Activated B cell treated with CpG ODN at 0.5 μM for 24 hours (primary cell): Measurements from ENCODE around the gene ARHGAP19. TPM values are rescaled to one million over a fixed set of nuclear protein-coding genes. Genes with fewer than 3 reads are reported as not detected.

Experiments
- ATAC-seq: fragments of 200-7000 bp; cut with Tn5 transposase; one replicate; pipeline ENCODE4 v1.10.0; 2021; ENCODE audit warnings: low read depth, mild to moderate bottlenecking, moderate library complexity
- CTCF ChIA-PET: fragments of 350-600 bp; sonication (Branson Sonifier 250); formaldehyde crosslinking; loops from one replicate; lab custom pipeline; 2021; ENCODE audit warnings: antibody characterized with exemption; lab: Charles Lee
- POLR2A ChIA-PET: fragments of 350-600 bp; sonication (Branson Sonifier 250); formaldehyde crosslinking; loops from one replicate; lab custom pipeline; 2021; ENCODE audit warnings: antibody characterized with exemption; lab: Charles Lee
- DNase-seq: peaks from one replicate; pipeline ENCODE4 v3.0.0; 2022
- H3K27ac Mint-ChIP-seq: one replicate; pipeline ENCODE4 v1.8.0; 2020; ENCODE audit warnings: mixed read lengths
- H3K27me3 Mint-ChIP-seq: one replicate; pipeline ENCODE4 v1.8.0; 2021; ENCODE audit warnings: mixed read lengths
- H3K36me3 Mint-ChIP-seq: one replicate; pipeline ENCODE4 v1.8.0; 2021; ENCODE audit warnings: low read depth, mixed read lengths
- H3K4me1 Mint-ChIP-seq: one replicate; pipeline ENCODE4 v1.8.0; 2021; ENCODE audit warnings: mixed read lengths
- H3K4me3 Mint-ChIP-seq: one replicate; pipeline ENCODE4 v1.8.0; 2020; ENCODE audit warnings: mild to moderate bottlenecking, mixed read lengths
- H3K9me3 Mint-ChIP-seq: one replicate; pipeline ENCODE4 v1.8.0; 2020; ENCODE audit warnings: mixed read lengths
- intact Hi-C: fragments of 100-400 bp; cut with micrococcal nuclease; formaldehyde crosslinking; loops from one replicate; pipeline ENCODE4 v1.15.1; 2024
- total RNA-seq: library from RNA; stranded (reverse); gene quantifications from 2 replicates; pipeline ENCODE4 v1.2.3, GENCODE V29; 2022
- TF ChIP-seq, protein P1 (sequence below): fragments of 200-600 bp; IDR thresholded peaks from one replicate; pipeline ENCODE4 v1.8.0; 2022; ENCODE audit warnings: antibody characterized with exemption, mild to moderate bottlenecking

The ARHGAP19 gene
- total RNA-seq, 1 donor from 2014 or later, result 14.7 TPM

DNA sequence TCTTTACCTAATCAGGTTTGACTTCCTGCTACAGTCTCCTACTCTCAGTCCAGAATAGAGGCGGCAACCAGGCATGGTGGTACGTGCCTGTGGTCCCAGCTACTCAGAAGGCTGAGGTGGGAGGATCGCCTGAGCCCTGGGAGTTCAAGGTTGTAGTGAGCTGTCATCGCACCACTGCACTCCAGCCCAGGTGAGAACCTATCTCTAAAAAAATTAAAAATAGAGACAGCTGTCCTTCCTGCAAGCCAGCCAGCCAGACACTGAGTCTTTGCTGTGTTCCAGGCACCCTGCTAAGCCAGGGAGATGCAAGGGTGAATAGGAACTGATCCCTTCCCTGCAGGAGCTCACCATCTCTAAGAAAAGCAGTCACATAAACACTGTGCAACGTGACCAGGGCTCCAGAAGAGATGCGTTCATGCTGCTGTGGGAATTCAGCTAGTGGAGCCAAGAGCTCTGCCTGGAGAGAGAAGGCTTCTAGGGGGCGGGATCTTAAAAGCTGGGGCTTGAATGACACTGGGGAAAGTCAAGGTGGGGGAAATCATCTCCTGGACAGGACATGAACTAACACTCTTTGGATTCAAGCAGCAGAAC, 84.6 kb downstream of the ARHGAP19 start:
- ChIA-PET CTCF (interaction anchor here (0.7 to 7.5 kb wide), 5 partner anchors 8 to 171 kb away, joined by 3 to 234 read pairs (median 11); no protein-coding TSS in a partner anchor), POLR2A (no interaction called here)
- TF ChIP-seq, protein P1, sequence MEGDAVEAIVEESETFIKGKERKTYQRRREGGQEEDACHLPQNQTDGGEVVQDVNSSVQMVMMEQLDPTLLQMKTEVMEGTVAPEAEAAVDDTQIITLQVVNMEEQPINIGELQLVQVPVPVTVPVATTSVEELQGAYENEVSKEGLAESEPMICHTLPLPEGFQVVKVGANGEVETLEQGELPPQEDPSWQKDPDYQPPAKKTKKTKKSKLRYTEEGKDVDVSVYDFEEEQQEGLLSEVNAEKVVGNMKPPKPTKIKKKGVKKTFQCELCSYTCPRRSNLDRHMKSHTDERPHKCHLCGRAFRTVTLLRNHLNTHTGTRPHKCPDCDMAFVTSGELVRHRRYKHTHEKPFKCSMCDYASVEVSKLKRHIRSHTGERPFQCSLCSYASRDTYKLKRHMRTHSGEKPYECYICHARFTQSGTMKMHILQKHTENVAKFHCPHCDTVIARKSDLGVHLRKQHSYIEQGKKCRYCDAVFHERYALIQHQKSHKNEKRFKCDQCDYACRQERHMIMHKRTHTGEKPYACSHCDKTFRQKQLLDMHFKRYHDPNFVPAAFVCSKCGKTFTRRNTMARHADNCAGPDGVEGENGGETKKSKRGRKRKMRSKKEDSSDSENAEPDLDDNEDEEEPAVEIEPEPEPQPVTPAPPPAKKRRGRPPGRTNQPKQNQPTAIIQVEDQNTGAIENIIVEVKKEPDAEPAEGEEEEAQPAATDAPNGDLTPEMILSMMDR, result no peak
- H3K4me3 Mint-ChIP-seq, result no peak overlapping the region
- H3K9me3 Mint-ChIP-seq, result no peaks in the 10 kb centered on the region
- intact Hi-C loops, result no loop called here
- ATAC-seq (no peak), DNase-seq (no peak)
- no peaks in the 10 kb centered on the region for H3K4me1 Mint-ChIP-seq
- peaks cover 11% of the 10 kb centered on the region for H3K27me3 Mint-ChIP-seq
- H3K36me3 Mint-ChIP-seq, result no peaks in the 10 kb centered on the region
- no peak overlapping the region for H3K27ac Mint-ChIP-seq

DNA sequence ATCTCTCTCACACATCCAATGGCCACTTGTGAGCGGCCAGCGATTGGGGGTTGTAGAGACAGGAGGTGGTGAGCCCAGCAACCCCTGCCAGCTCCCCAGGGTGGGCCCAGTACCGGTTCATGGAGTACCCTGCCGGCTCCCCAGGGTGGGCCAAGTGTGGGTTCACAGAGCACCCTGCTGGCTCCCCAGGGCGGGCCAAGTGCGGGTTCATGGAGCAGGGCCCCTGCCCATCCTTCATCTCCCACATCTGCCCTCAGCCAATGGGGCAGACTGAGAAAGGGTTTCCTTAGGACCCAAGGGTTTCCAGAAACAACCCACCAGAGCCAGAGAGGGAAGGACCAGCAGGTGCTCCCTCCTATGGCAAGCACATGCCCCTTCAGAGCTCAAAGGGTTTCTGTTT, 85.3 kb downstream of the ARHGAP19 start:
- Mint-ChIP-seq H3K9me3 (no peaks in the 10 kb centered on the region), H3K27me3 (peaks cover 11% of the 10 kb centered on the region), H3K4me3 (no peak overlapping the region), H3K4me1 (peaks cover 5% of the 10 kb centered on the region), H3K27ac (no peak overlapping the region), H3K36me3 (no peaks in the 10 kb centered on the region)
- TF ChIP-seq, protein P1, result no peak
- CTCF ChIA-PET, result interaction anchor here (1.4 to 7.5 kb wide), 3 partner anchors 9 to 135 kb away, joined by 4 to 234 read pairs (median 55); no protein-coding TSS in a partner anchor
- POLR2A ChIA-PET, result no interaction called here
- ATAC-seq (no peak), DNase-seq (no peak)
- intact Hi-C loops, result no loop called here

DNA sequence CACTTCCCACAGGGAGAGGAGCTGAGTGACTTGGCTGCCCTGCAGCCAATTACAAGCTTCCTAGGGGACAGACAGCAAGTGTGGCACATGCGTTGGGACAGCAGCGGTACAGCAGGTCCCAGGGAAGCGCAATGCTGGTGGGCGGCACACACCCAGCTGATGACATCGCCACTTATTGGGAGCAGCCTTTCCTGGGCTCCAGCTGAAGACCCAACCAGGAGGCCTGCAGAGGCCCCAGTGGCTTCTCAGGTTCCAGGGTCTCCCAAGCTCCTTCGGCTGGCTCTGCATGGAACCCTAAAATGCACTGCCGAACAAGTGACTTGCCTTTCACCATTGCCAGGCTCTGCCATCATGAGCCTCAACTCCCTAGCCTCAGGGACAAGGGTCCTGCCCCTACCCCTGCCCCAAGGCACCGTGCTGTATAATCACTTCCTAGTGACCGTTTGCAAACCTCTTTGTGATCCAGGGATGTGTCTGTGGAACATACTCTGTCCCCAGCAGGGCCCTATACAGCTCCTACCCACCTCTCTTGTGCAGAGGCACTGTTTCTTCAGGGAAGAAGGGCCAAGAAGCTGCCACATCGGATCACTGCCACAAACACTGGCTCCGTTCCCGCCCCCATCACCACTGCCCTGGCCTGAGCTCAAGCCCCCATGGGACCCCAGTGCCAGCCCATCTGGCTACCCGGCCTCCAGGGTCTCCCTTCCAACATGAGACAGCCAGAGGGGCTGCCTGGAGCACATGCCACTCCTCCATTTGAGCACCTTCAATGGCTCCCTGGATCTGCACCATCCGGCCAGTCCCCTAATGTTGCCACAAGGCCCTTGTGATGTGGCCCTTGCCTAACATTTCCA, 87.4 kb downstream of the ARHGAP19 start:
- TF ChIP-seq, protein P1, result no peak
- no peak overlapping the region for H3K4me3 Mint-ChIP-seq
- POLR2A ChIA-PET, result no interaction called here
- intact Hi-C loops, result no loop called here
- CTCF ChIA-PET, result interaction anchor here (0.8 to 2.5 kb wide), 4 partner anchors 9 to 180 kb away, joined by 3 to 7 read pairs (median 6); no protein-coding TSS in a partner anchor
- H3K9me3 Mint-ChIP-seq, result no peaks in the 10 kb centered on the region
- no peak for DNase-seq
- peaks cover 24% of the 10 kb centered on the region for H3K4me1 Mint-ChIP-seq
- peaks cover 12% of the 10 kb centered on the region for H3K27me3 Mint-ChIP-seq
- H3K36me3 Mint-ChIP-seq, result no peaks in the 10 kb centered on the region
- no peak overlapping the region for H3K27ac Mint-ChIP-seq
- no peak for ATAC-seq

DNA sequence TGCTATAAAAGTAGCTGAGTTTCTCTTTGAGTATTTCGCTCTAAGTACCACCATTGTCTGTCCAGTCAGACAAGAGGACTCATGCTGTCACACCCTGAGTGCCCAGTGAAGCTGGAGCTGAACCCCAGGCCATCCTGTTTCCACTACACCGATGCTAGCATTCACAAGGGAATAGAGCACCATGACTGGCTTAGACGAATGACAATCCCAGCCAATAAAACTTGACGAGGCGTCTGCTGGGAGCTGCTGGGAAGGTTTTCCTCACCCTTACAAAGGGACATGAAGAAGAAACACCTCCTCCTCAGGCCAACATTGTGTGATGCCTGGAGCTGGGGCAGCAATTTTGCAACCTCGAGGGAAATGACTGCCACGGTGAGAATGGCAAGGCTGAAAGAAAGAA, 89.2 kb downstream of the ARHGAP19 start:
- Mint-ChIP-seq H3K4me3 (no peak overlapping the region), H3K9me3 (no peaks in the 10 kb centered on the region), H3K4me1 (peaks cover 37% of the 10 kb centered on the region), H3K27ac (no peak overlapping the region), H3K27me3 (peaks cover 13% of the 10 kb centered on the region), H3K36me3 (no peaks in the 10 kb centered on the region)
- no peak for ATAC-seq
- ChIA-PET POLR2A (interaction anchor here (0.6 kb wide), 1 partner anchor 15 kb away, joined by 3 read pairs; no protein-coding TSS in a partner anchor), CTCF (interaction anchor here (1.1 to 2.5 kb wide), 3 partner anchors 14 to 166 kb away, joined by 5 to 7 read pairs (median 6); no protein-coding TSS in a partner anchor)
- intact Hi-C loops, result no loop called here
- no peak for DNase-seq
- TF ChIP-seq, protein P1, result no peak

DNA sequence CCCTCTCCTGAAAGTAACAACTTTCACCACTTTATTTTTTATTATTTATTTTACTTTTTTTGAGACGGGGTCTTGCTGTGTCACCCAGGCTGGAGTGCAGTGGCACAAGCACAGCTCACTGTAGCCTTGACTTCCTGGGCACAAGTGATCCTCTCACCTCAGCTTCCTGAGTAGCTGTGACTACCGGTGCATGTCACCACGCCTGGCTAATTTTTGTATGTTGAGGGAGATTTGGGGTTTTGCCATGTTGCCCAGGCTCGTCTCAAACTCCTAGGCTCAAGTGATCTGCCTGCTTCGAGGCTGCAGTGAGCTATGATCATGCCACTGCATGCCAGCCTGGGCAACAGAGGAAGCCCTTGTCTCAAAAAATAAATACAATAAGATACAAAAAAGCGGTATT, 91.8 kb downstream of the ARHGAP19 start:
- peak; percentile 53 for ATAC-seq
- no peak overlapping the region for H3K4me3 Mint-ChIP-seq
- TF ChIP-seq, protein P1, result no peak
- DNase-seq, result no peak
- no peak overlapping the region for H3K27ac Mint-ChIP-seq
- peaks cover 44% of the 10 kb centered on the region for H3K4me1 Mint-ChIP-seq
- H3K36me3 Mint-ChIP-seq, result no peaks in the 10 kb centered on the region
- no peaks in the 10 kb centered on the region for H3K9me3 Mint-ChIP-seq
- H3K27me3 Mint-ChIP-seq, result peaks cover 15% of the 10 kb centered on the region
- ChIA-PET CTCF (interaction anchor here (0.6 to 2.8 kb wide), 3 partner anchors 10 to 128 kb away, joined by 3 to 22 read pairs (median 4); no protein-coding TSS in a partner anchor), POLR2A (no interaction called here)
- intact Hi-C loops, result no loop called here
